Fibroblast of the aortic adventitia (primary cell): Measurements from ENCODE around the gene TMEM37. TPM values are rescaled to one million over a fixed set of nuclear protein-coding genes. Genes with fewer than 3 reads are reported as not detected.

Source experiments
- DNase-seq: peaks from one replicate; pipeline ENCODE4 v3.0.0-alpha.2; 2010; ENCODE audit warnings: low read depth
- H3K4me3 ChIP-seq: 2 replicates; pipeline ENCODE4 v1.5.1; 2011; ENCODE audit warnings: low read depth, mild to moderate bottlenecking, control low read depth, low read length, moderate library complexity
- CTCF ChIP-seq: IDR thresholded peaks from 2 replicates; pipeline ENCODE4 v1.5.1; 2011; ENCODE audit warnings: mild to moderate bottlenecking, low read length, control low read depth, inconsistent platforms; ENCODE audit not compliant: insufficient read depth
- total RNA-seq: library from RNA; depleted of rRNA; stranded (reverse); fragments of >200 nt; gene quantifications from 2 replicates; pipeline ENCODE4 v1.2.3, GENCODE V29; 2012; ENCODE audit warnings: low replicate concordance

The TMEM37 gene
- total RNA-seq, 1 donor, result not detected

GRCh38 chr2:119478188-119478977 is 46.7 kb downstream of the TMEM37 start:
- no peak for DNase-seq
- no peak overlapping the region for H3K4me3 ChIP-seq
- no peak for TF ChIP-seq CTCF

- DNase-seq, result no peak
- TF ChIP-seq CTCF, result no peak
- no peak overlapping the region for H3K4me3 ChIP-seq
Measured at GRCh38 chr2:119478978-119479295, 47.3 kb downstream of the TMEM37 start.

- no peak for TF ChIP-seq CTCF
- DNase-seq, result no peak
- H3K4me3 ChIP-seq, result no peak overlapping the region
Measured at GRCh38 chr2:119480184-119480583, 48.5 kb downstream of the TMEM37 start.

GRCh38 chr2:119480718-119481142 is 49.1 kb downstream of the TMEM37 start:
- no peak for TF ChIP-seq CTCF
- no peak overlapping the region for H3K4me3 ChIP-seq
- no peak for DNase-seq

GRCh38 chr2:119481501-119482455 is 50.1 kb downstream of the TMEM37 start:
- H3K4me3 ChIP-seq, result no peak overlapping the region
- TF ChIP-seq CTCF, result no peak
- DNase-seq, result no peak

GRCh38 chr2:119482481-119483394 is 51.1 kb downstream of the TMEM37 start:
- H3K4me3 ChIP-seq, result no peak overlapping the region
- DNase-seq, result no peak
- TF ChIP-seq CTCF, result no peak
